ENCODE results near the gene ZSCAN10. TPM values are rescaled to one million over a fixed set of nuclear protein-coding genes. Genes with fewer than 3 reads are reported as not detected.
A peak's percentile ranks its signal among the peaks of the same experiment; 100 is the strongest.

Gene ZSCAN10
- total and polyA plus RNA-seq, 9 of the 15 experiments (the other 6 are each of a cell fraction or from before 2014, with no cell fraction given), result 0.22 TPM; not detected in 8

GRCh38 chr16:3134338-3135125 is 35.4 kb upstream of the ZSCAN10 start, which contains the start of gene ZNF213 (continued):
- TF ChIP-seq, protein P1, sequence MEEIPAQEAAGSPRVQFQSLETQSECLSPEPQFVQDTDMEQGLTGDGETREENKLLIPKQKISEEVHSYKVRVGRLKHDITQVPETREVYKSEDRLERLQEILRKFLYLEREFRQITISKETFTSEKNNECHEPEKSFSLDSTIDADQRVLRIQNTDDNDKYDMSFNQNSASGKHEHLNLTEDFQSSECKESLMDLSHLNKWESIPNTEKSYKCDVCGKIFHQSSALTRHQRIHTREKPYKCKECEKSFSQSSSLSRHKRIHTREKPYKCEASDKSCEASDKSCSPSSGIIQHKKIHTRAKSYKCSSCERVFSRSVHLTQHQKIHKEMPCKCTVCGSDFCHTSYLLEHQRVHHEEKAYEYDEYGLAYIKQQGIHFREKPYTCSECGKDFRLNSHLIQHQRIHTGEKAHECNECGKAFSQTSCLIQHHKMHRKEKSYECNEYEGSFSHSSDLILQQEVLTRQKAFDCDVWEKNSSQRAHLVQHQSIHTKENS (CRISPR knock-in tag; IDR thresholded peaks at IDR 0.05), result no peak
- TF ChIP-seq ZBTB34 (CRISPR knock-in tag; IDR thresholded peaks at IDR 0.05) (no peak), FOXP4 (CRISPR knock-in tag; IDR thresholded peaks at IDR 0.05; ENCODE audit: borderline replicate concordance) (no peak), GTF2F1 (IDR thresholded peaks at IDR 0.05; ENCODE audit: low read depth, low read length) (no peak), BMI1 (IDR thresholded peaks at IDR 0.05; ENCODE audit: low read length) (no peak), GABPA (tag; conservative IDR thresholded peaks at IDR 0.05; ENCODE audit: low read depth) (peak; percentile 96), HDGF (IDR thresholded peaks at IDR 0.05) (no peak), ZBTB9 (CRISPR knock-in tag; IDR thresholded peaks at IDR 0.05) (no peak), E2F3 (CRISPR knock-in tag; IDR thresholded peaks at IDR 0.05) (no peak), NR0B1 (IDR thresholded peaks at IDR 0.05; ENCODE audit: partially characterized antibody) (no peak), TARDBP (IDR thresholded peaks at IDR 0.05) (no peak), ELF4 (CRISPR knock-in tag; IDR thresholded peaks at IDR 0.05) (no peak), SP1 (CRISPR knock-in tag; IDR thresholded peaks at IDR 0.05) (peak; percentile 31; the same call in 1 of the 2 replicates), ZHX1 (conservative IDR thresholded peaks at IDR 0.05; ENCODE audit: low read length) (no peak)
- TF ChIP-seq, protein P2, sequence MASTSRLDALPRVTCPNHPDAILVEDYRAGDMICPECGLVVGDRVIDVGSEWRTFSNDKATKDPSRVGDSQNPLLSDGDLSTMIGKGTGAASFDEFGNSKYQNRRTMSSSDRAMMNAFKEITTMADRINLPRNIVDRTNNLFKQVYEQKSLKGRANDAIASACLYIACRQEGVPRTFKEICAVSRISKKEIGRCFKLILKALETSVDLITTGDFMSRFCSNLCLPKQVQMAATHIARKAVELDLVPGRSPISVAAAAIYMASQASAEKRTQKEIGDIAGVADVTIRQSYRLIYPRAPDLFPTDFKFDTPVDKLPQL (IDR thresholded peaks at IDR 0.05; ENCODE audit: extremely low read depth, insufficient read length), result no peak
